GM12874 (cell line): ENCODE data around the gene CCDC154.

ENCODE experiments used
- CTCF ChIP-seq: IDR thresholded peaks from 2 replicates; pipeline ENCODE4 v1.5.1; 2011; ENCODE audit warnings: low read depth, mild to moderate bottlenecking, control low read depth, low read length, moderate library complexity; ENCODE audit not compliant: insufficient read depth

The CCDC154 gene

GRCh38 chr16:1488054-1488601 is 43.8 kb upstream of the CCDC154 start:
- TF ChIP-seq CTCF = no peak

- no peak for TF ChIP-seq CTCF
Measured at GRCh38 chr16:1487395-1488053, 43.2 kb upstream of the CCDC154 start.

- no peak for TF ChIP-seq CTCF
Measured at GRCh38 chr16:1486551-1487390, 42.4 kb upstream of the CCDC154 start.

GRCh38 chr16:1485847-1486496 is 41.6 kb upstream of the CCDC154 start:
- no peak for TF ChIP-seq CTCF

GRCh38 chr16:1481906-1482835 is 37.8 kb upstream of the CCDC154 start:
- no peak for TF ChIP-seq CTCF

- no peak for TF ChIP-seq CTCF
Measured at GRCh38 chr16:1477033-1477432, 32.7 kb upstream of the CCDC154 start.
